Measurements from ENCODE around the gene VWDE.

Gene VWDE

GRCh38 chr7:12325646-12326045, 78.0 kb downstream of the VWDE start:
- no peaks in the 10 kb centered on the region for H3K36me3 Mint-ChIP-seq (ENCODE audit: low read depth)
- no peak overlapping the region for H3K27ac Mint-ChIP-seq
- no peaks in the 10 kb centered on the region for H3K9me3 Mint-ChIP-seq
- no peak overlapping the region for H3K4me3 Mint-ChIP-seq
- no peaks in the 10 kb centered on the region for H3K27me3 Mint-ChIP-seq (ENCODE audit: low read depth)
- H3K4me1 Mint-ChIP-seq (ENCODE audit: low read depth), result no peaks in the 10 kb centered on the region

- Mint-ChIP-seq H3K27me3 (ENCODE audit: low read depth) (no peaks in the 10 kb centered on the region), H3K4me1 (ENCODE audit: low read depth) (no peaks in the 10 kb centered on the region), H3K27ac (no peak overlapping the region), H3K4me3 (no peak overlapping the region), H3K36me3 (ENCODE audit: low read depth) (no peaks in the 10 kb centered on the region), H3K9me3 (no peaks in the 10 kb centered on the region)
Measured at GRCh38 chr7:12323415-12323814, 80.2 kb downstream of the VWDE start.

GRCh38 chr7:12322903-12323300, 80.8 kb downstream of the VWDE start:
- no peak overlapping the region for H3K4me3 Mint-ChIP-seq
- no peaks in the 10 kb centered on the region for H3K27me3 Mint-ChIP-seq (ENCODE audit: low read depth)
- no peaks in the 10 kb centered on the region for H3K9me3 Mint-ChIP-seq
- H3K27ac Mint-ChIP-seq, result no peak overlapping the region
- H3K36me3 Mint-ChIP-seq (ENCODE audit: low read depth), result no peaks in the 10 kb centered on the region
- H3K4me1 Mint-ChIP-seq (ENCODE audit: low read depth), result no peaks in the 10 kb centered on the region

- H3K27ac Mint-ChIP-seq, result no peak overlapping the region
Measured at GRCh38 chr7:12322284-12322902, 81.3 kb downstream of the VWDE start.

GRCh38 chr7:12320987-12321647, 82.5 kb downstream of the VWDE start:
- no peak overlapping the region for H3K4me3 Mint-ChIP-seq
- H3K4me1 Mint-ChIP-seq (ENCODE audit: low read depth), result no peaks in the 10 kb centered on the region
- H3K36me3 Mint-ChIP-seq (ENCODE audit: low read depth), result no peaks in the 10 kb centered on the region
- no peaks in the 10 kb centered on the region for H3K9me3 Mint-ChIP-seq
- H3K27ac Mint-ChIP-seq, result no peak overlapping the region
- H3K27me3 Mint-ChIP-seq (ENCODE audit: low read depth), result no peaks in the 10 kb centered on the region

More at GRCh38 chr7:12322284-12322902, 81.3 kb downstream of the VWDE start:
- H3K27me3 Mint-ChIP-seq (ENCODE audit: low read depth), result no peaks in the 10 kb centered on the region
- H3K36me3 Mint-ChIP-seq (ENCODE audit: low read depth), result no peaks in the 10 kb centered on the region
- H3K4me1 Mint-ChIP-seq (ENCODE audit: low read depth), result no peaks in the 10 kb centered on the region
- H3K4me3 Mint-ChIP-seq, result no peak overlapping the region
- H3K9me3 Mint-ChIP-seq, result no peaks in the 10 kb centered on the region

- Mint-ChIP-seq H3K27me3 (ENCODE audit: low read depth) (no peaks in the 10 kb centered on the region), H3K36me3 (ENCODE audit: low read depth) (no peaks in the 10 kb centered on the region)
Measured at GRCh38 chr7:12320241-12320986, 83.3 kb downstream of the VWDE start.

GRCh38 chr7:12317675-12318074, 86.0 kb downstream of the VWDE start:
- Mint-ChIP-seq H3K4me3 (no peak overlapping the region), H3K27ac (no peak overlapping the region), H3K36me3 (ENCODE audit: low read depth) (no peaks in the 10 kb centered on the region), H3K27me3 (ENCODE audit: low read depth) (peaks cover 3% of the 10 kb centered on the region), H3K9me3 (no peaks in the 10 kb centered on the region), H3K4me1 (ENCODE audit: low read depth) (peaks cover 3% of the 10 kb centered on the region)

More at GRCh38 chr7:12320241-12320986, 83.3 kb downstream of the VWDE start:
- no peaks in the 10 kb centered on the region for H3K4me1 Mint-ChIP-seq (ENCODE audit: low read depth)
- H3K9me3 Mint-ChIP-seq, result no peaks in the 10 kb centered on the region
- H3K4me3 Mint-ChIP-seq, result no peak overlapping the region
- H3K27ac Mint-ChIP-seq, result no peak overlapping the region

GRCh38 chr7:12316925-12317324, 86.7 kb downstream of the VWDE start:
- Mint-ChIP-seq H3K4me1 (ENCODE audit: low read depth) (peaks cover 3% of the 10 kb centered on the region), H3K4me3 (no peak overlapping the region), H3K36me3 (ENCODE audit: low read depth) (no peaks in the 10 kb centered on the region), H3K27ac (no peak overlapping the region), H3K27me3 (ENCODE audit: low read depth) (peaks cover 3% of the 10 kb centered on the region), H3K9me3 (no peaks in the 10 kb centered on the region)

- no peak overlapping the region for H3K4me3 Mint-ChIP-seq
- H3K27me3 Mint-ChIP-seq (ENCODE audit: low read depth), result peaks cover 3% of the 10 kb centered on the region
- H3K36me3 Mint-ChIP-seq (ENCODE audit: low read depth), result no peaks in the 10 kb centered on the region
- H3K27ac Mint-ChIP-seq, result no peak overlapping the region
- H3K4me1 Mint-ChIP-seq (ENCODE audit: low read depth), result peaks cover 3% of the 10 kb centered on the region
- no peaks in the 10 kb centered on the region for H3K9me3 Mint-ChIP-seq
Measured at GRCh38 chr7:12315049-12315448, 88.6 kb downstream of the VWDE start.

GRCh38 chr7:12314199-12314598, 89.5 kb downstream of the VWDE start:
- H3K4me3 Mint-ChIP-seq, result no peak overlapping the region
- H3K4me1 Mint-ChIP-seq (ENCODE audit: low read depth), result peaks cover 3% of the 10 kb centered on the region
- peaks cover 3% of the 10 kb centered on the region for H3K27me3 Mint-ChIP-seq (ENCODE audit: low read depth)

GRCh38 chr7:12305502-12305901, 98.2 kb downstream of the VWDE start:
- H3K9me3 Mint-ChIP-seq, result no peaks in the 10 kb centered on the region
- H3K4me1 Mint-ChIP-seq (ENCODE audit: low read depth), result peaks cover 1% of the 10 kb centered on the region
- H3K4me3 Mint-ChIP-seq, result no peak overlapping the region
- no peaks in the 10 kb centered on the region for H3K36me3 Mint-ChIP-seq (ENCODE audit: low read depth)
- peaks cover 9% of the 10 kb centered on the region for H3K27me3 Mint-ChIP-seq (ENCODE audit: low read depth)
- H3K27ac Mint-ChIP-seq, result no peak overlapping the region

More at GRCh38 chr7:12314199-12314598, 89.5 kb downstream of the VWDE start:
- H3K36me3 Mint-ChIP-seq (ENCODE audit: low read depth), result no peaks in the 10 kb centered on the region
- H3K27ac Mint-ChIP-seq, result no peak overlapping the region
- H3K9me3 Mint-ChIP-seq, result no peaks in the 10 kb centered on the region

GRCh38 chr7:12303495-12303894, 100.2 kb downstream of the VWDE start:
- Mint-ChIP-seq H3K27ac (no peak overlapping the region), H3K36me3 (ENCODE audit: low read depth) (no peaks in the 10 kb centered on the region), H3K4me3 (no peak overlapping the region), H3K27me3 (ENCODE audit: low read depth) (peaks cover 9% of the 10 kb centered on the region), H3K9me3 (no peaks in the 10 kb centered on the region), H3K4me1 (ENCODE audit: low read depth) (peaks cover 1% of the 10 kb centered on the region)

GRCh38 chr7:12303062-12303461, 100.6 kb downstream of the VWDE start:
- peaks cover 1% of the 10 kb centered on the region for H3K4me1 Mint-ChIP-seq (ENCODE audit: low read depth)
- no peaks in the 10 kb centered on the region for H3K9me3 Mint-ChIP-seq
- no peaks in the 10 kb centered on the region for H3K36me3 Mint-ChIP-seq (ENCODE audit: low read depth)
- H3K27me3 Mint-ChIP-seq (ENCODE audit: low read depth), result peaks cover 9% of the 10 kb centered on the region
- H3K27ac Mint-ChIP-seq, result no peak overlapping the region
- no peak overlapping the region for H3K4me3 Mint-ChIP-seq

GRCh38 chr7:12300415-12300814, 103.2 kb downstream of the VWDE start:
- H3K4me3 Mint-ChIP-seq, result no peak overlapping the region
- no peaks in the 10 kb centered on the region for H3K36me3 Mint-ChIP-seq (ENCODE audit: low read depth)
- H3K4me1 Mint-ChIP-seq (ENCODE audit: low read depth), result peaks cover 1% of the 10 kb centered on the region
- H3K9me3 Mint-ChIP-seq, result no peaks in the 10 kb centered on the region
- peaks cover 9% of the 10 kb centered on the region for H3K27me3 Mint-ChIP-seq (ENCODE audit: low read depth)
- no peak overlapping the region for H3K27ac Mint-ChIP-seq

GRCh38 chr7:12299367-12299766, 104.3 kb downstream of the VWDE start:
- Mint-ChIP-seq H3K27ac (no peak overlapping the region), H3K36me3 (ENCODE audit: low read depth) (no peaks in the 10 kb centered on the region), H3K27me3 (ENCODE audit: low read depth) (peaks cover 15% of the 10 kb centered on the region), H3K4me1 (ENCODE audit: low read depth) (peaks cover 3% of the 10 kb centered on the region), H3K9me3 (no peaks in the 10 kb centered on the region), H3K4me3 (no peak overlapping the region)
